ENCODE measurements around the gene ZNF892. TPM values are rescaled to one million over a fixed set of nuclear protein-coding genes. Genes with fewer than 3 reads are reported as not detected.
"Not testable (repeated sequence)": the region's sequence is repeated elsewhere in the genome, so short reads cannot be mapped to it uniquely, and the experiment has no call there.

ZNF892 gene
- total RNA-seq, 1 donor: 5.6 TPM

DNA sequence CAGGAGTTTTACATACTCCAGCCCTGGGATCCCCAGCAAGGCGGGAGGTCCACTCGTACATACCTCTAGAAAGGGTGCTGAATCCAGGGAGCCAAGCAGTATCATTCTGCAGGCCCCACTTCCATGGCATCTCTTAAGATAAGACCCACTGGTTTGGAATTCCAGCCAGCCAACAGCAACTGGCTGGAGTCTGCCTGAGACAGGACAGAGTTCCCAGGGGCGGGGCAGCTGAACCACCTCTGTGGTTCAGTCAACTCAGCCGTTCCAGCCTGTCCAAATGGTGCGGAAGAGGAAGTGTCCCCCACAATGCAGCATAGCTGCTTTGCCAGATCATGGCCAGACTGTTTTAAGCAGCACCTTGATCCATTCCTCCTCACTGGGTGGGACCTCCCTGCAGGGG lies 33.2 kb downstream of the ZNF892 start:
- no peak for DNase-seq (ENCODE audit: low read depth)
- no peak for TF ChIP-seq CTCF (IDR thresholded peaks at IDR 0.05; ENCODE audit: insufficient read depth, low read depth, low read length)
- no peak overlapping the region for H3K4me3 ChIP-seq (ENCODE audit: low read depth, low read length)

DNA sequence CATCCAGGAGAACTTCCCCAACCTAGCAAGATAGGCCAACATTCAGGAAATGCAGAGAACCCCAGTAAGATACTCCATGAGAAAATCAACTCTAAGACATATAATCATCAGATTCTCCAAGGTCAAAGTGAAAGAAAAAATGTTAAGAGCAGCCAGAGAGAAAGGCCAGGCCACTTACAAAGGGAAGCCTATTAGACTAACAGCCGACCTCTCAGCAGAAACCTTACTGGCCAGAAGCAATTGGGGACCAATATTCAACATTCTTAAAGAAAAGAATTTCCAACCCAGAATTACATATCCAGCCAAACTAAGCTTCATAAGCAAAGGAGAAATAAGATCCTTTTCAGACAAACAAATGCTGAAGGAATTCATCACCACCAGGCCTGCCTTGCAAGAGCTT lies 34.8 kb downstream of the ZNF892 start:
- not testable (repeated sequence) for DNase-seq (ENCODE audit: low read depth); H3K4me3 ChIP-seq (ENCODE audit: low read depth, low read length)

Other genes starting within 250 kb of the ZNF892 start
- gene MAL, start 181.8 kb upstream of the ZNF892 start, total RNA-seq: not detected in 2 replicates
- gene MRPS5, start 85.7 kb upstream of the ZNF892 start, total RNA-seq: 30.0 and 32.0 TPM in 2 replicates
- gene ZNF514, start 47.7 kb upstream of the ZNF892 start, total RNA-seq: 10.8 and 12.6 TPM in 2 replicates
- 6.1 and 7.8 TPM in 2 replicates for gene ZNF2, start 41.7 kb upstream of the ZNF892 start, total RNA-seq
- gene PROM2, start 66.9 kb downstream of the ZNF892 start, total RNA-seq: under 0.01 and 0.32 TPM in 2 replicates
- 1.3 and 2.6 TPM in 2 replicates for gene KCNIP3, start 89.8 kb downstream of the ZNF892 start, total RNA-seq
- 26.3 and 28.3 TPM in 2 replicates for gene FAHD2A, start 195.2 kb downstream of the ZNF892 start, total RNA-seq